Sigmoid colon (tissue), 4 donors: ENCODE measurements around the gene VAMP8.

Experiments
- CTCF ChIP-seq, 4 experiments: fragments of 450-650 bp in 3 of 4; fragments of 200-600 bp in 1 of 4; IDR thresholded peaks; one replicate each; pipeline ENCODE4 v1.5.1; 2016 to 2019; ENCODE audit warnings: antibody characterized with exemption in 4 of 4, mild to moderate bottlenecking in 3 of 4, moderate library complexity in 2 of 4
- POLR2A ChIP-seq, 2 donors: fragments of 450-650 bp; IDR thresholded peaks; one replicate each; pipeline ENCODE4 v1.6.1; 2016; ENCODE audit warnings: antibody characterized with exemption in 2 of 2, mild to moderate bottlenecking in 2 of 2, moderate library complexity in 2 of 2
- POLR2AphosphoS5 ChIP-seq, 4 donors: sonication (generic); formaldehyde crosslinking; IDR thresholded peaks; one replicate each; pipeline ENCODE4 v1.6.1; 2017; ENCODE audit warnings: antibody characterized with exemption in 4 of 4

DNA sequence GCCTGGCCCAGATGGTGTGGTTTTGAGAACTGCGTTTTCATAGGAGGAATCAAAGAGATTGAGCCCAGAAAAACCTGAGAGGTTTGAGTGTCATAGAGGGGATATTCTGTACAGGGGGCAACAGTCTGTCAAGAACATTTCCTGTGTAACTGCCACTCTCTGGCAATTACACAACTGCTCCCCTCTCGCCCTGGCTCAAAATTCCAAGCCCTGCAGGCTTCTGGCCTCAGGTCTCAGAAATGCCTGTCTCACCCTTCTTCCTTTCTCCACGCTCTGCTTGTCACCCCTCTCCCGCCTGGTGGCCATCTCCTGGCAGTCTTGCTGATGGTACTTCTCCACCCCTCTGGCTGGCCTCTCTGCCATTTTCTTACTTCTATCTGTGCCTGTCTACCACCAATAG lies 10.8 kb downstream of the VAMP8 start:
- no peak for TF ChIP-seq CTCF (IDR thresholded peaks at IDR 0.05)
- no peak for TF ChIP-seq POLR2A (IDR thresholded peaks at IDR 0.05)
- no peak for TF ChIP-seq POLR2AphosphoS5 (IDR thresholded peaks at IDR 0.05)
